GM19372 (cell line): ENCODE results near the gene SLC7A6OS.

Experiments
- ATAC-seq: cut with Tn5 transposase; IDR thresholded peaks from one replicate; pipeline ENCODE4 v1.9.1; 2021; ENCODE audit warnings: mild to moderate bottlenecking, low read depth, moderate library complexity; ENCODE audit not compliant: unreplicated experiment

SLC7A6OS gene

DNA sequence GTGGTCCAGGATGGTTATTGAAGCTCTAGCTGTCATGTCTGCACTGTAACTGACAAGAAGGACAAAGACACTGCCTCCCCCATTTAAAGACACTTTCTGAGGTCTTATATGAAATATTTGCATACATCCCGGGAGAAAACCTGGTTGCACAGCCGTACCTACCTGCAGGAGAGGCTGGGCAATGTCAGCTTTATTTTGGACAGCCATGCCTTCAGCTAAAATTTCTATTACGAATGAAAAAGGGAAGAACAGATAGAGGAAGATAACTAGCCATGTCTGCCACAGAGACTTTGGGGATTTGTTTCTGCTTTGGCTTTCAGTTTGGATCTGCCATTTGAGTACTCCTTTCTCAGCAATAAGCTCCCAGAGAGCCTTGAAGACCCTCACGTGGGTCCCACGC lies 27.4 kb downstream of the SLC7A6OS start:
- no peak for ATAC-seq

GRCh38 chr16:68282064-68282452 lies 28.7 kb downstream of the SLC7A6OS start:
- no peak for ATAC-seq

- no peak for ATAC-seq
Measured at GRCh38 chr16:68281368-68282063, 29.2 kb downstream of the SLC7A6OS start.

DNA sequence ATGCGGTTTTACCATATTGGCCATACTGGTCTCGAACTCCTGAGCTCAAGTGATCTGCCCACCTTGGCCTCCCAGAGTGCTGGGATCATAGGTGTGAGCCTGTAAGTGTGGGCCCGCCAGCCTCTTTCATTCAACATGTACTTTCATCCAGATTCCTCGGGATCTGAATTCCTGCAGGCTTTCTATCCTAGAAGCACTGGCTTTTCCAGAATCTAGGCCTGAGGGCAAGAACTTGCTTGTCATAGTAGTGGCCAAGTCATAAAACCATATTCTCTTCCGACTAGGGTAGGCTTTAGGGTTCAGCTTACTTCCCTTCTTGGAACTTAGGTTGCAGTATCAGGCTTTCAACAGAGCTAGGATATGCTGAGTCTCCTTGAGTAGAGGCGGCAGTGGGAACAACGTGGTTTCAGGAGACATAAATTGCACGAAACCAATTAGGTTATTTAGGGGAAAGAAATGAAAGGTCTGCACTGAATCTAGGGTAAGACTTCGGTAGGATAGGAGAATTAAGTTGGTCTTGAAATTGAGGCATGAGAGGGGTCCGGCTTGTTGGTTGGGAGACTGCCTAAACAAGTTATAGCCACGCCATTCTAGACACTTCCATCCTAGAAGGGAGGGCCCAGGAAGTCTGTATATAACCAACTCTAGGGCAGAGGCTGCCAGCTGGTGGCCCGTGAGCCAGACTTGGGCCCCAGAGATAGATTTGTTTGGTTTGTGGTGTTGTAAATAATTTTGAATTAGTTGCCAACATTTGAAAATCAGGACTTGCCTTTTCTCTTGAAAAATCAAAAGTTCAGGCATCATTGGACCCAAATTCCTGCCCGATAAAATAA lies 30.8 kb downstream of the SLC7A6OS start:
- no peak for ATAC-seq

DNA sequence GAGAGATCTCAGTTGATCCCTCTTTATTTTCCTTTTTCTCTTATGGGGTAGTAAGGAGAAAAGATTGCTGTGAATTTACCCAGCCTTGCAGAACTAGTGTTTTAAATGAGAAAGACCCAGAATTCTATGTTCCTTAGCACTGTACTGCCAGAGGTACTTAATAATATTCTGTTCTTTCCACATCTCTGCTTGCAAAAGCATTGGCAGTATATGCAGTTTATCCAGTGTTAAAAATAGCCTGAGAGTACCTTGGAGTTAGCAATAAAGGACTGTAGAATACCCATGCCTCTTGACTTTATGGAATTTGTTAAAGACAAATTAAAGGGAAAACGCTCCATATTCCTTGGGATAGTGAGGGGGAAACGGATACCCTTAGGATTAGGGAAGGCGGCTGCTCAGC lies 34.5 kb downstream of the SLC7A6OS start:
- no peak for ATAC-seq

DNA sequence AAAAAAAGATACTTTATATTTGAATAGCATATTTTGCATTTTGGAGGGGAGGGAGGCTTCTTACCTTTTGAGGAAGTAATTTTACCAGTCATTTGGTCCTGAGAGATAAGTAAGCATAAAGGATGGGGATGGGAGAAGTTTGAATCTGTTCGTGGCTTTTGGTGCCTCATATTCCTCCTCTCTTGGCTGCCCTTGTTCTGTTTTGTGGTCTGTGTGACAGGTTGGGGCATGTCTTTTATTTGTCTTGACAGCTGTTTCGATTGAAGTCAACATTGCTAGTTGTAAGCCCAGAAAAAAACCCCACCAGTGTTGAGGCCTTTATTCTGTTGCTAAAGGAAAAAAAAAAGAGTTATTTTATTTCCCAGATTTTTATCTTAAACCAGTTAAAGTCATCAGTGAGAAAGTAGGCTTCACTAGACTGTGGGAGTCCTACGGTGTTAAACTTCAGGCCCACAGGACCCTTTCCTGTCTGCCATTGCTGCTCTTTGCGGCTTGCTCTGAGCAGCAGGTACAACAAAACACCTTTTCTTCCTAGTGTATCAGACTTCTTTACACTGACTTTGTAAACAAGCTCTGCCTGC lies 35.0 kb downstream of the SLC7A6OS start:
- peak; percentile 68 for ATAC-seq

DNA sequence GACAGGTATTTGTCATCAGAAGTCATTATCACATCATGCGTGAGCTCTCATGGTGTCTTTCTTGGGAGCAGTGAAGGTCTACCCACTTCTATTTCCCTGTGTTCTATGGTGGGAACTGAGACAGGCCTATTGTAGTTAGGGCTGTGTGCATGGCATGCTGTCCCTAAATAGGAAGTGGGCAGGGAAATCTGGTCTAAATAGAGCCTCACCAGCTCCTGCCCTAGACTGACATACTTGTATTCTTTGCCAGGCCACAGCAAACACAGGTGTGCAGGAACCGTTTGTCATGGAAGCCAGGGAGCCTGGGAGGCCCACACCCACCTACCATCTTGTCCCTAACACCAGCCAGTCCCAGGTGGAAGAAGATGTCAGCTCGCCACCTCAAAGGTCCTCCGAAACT lies 36.3 kb downstream of the SLC7A6OS start:
- ATAC-seq: no peak

DNA sequence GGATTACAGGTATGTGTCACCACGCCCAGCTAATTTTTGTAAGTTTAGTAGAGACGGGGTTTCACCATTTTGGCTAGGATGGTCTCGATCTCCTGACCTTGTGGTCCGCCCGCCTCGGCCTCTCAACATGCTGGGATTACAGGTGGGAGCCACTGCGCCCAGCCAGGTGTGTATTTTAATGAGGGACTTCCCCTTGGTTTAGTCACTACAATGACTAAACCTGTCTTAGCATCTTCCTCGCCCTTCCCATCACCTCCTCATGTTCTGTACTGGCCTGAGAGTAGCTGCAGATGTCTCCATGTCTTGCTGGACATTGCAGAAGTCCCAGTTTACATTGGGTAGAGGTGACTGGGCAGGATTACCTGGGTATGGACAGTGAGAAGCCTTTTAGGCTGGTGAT lies 36.9 kb downstream of the SLC7A6OS start:
- no peak for ATAC-seq

GRCh38 chr16:68273459-68273858 lies 37.3 kb downstream of the SLC7A6OS start:
- ATAC-seq: no peak

- no peak for ATAC-seq
Measured at GRCh38 chr16:68272507-68273209, 38.1 kb downstream of the SLC7A6OS start.

DNA sequence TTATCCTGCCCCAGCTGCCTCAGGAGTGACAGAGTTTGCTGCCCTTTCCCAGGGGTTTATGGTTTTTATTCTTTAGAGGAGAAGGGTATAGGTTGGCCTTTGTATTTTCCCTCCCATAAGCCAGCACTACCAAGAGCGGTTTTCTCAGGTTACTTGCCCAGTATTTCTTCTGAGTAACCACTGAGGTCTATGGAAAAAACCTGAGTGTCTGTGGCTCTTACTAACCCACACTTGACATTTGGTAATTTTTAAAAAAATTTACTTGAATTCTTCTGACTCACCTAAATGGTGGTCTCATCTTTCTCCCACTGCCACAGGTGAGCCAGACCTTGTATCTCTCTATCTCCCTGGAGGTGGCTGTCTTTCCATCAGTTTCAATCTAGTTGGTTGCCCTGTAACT lies 40.4 kb downstream of the SLC7A6OS start:
- ATAC-seq: no peak

DNA sequence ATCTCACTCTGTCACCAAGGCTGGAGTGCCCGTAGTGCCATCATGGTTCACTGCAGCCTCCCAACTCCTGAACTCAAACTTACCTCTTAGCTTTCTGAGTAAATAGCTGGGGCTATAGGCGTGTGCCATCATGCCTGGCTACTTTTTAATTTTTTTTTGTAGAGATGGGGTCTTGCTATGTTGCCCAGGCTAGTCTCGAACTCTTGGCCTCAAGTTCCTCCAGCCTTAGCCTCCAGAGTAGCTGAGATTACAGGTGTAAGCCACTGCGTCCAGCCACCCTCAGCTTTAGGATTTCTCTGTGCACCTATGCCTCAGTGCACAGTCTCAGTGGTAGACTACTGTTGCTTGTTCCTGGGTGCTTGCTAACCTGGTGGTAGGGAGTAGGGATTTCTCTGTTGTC lies 41.0 kb downstream of the SLC7A6OS start:
- no peak for ATAC-seq

GRCh38 chr16:68267612-68268405 lies 42.9 kb downstream of the SLC7A6OS start:
- ATAC-seq: no peak

GRCh38 chr16:68265078-68265920 lies 45.4 kb downstream of the SLC7A6OS start:
- peak; percentile 6 for ATAC-seq

- ATAC-seq: peak; percentile 58
Measured at GRCh38 chr16:68264128-68265077, 46.3 kb downstream of the SLC7A6OS start, which contains the start of gene SLC7A6. SLC7A6 (plus strand) TSS chr16:68264526; CDS start chr16:68274727, 10,201 bp downstream.

- no peak for ATAC-seq
Measured at GRCh38 chr16:68263559-68264127, 47.1 kb downstream of the SLC7A6OS start.

DNA sequence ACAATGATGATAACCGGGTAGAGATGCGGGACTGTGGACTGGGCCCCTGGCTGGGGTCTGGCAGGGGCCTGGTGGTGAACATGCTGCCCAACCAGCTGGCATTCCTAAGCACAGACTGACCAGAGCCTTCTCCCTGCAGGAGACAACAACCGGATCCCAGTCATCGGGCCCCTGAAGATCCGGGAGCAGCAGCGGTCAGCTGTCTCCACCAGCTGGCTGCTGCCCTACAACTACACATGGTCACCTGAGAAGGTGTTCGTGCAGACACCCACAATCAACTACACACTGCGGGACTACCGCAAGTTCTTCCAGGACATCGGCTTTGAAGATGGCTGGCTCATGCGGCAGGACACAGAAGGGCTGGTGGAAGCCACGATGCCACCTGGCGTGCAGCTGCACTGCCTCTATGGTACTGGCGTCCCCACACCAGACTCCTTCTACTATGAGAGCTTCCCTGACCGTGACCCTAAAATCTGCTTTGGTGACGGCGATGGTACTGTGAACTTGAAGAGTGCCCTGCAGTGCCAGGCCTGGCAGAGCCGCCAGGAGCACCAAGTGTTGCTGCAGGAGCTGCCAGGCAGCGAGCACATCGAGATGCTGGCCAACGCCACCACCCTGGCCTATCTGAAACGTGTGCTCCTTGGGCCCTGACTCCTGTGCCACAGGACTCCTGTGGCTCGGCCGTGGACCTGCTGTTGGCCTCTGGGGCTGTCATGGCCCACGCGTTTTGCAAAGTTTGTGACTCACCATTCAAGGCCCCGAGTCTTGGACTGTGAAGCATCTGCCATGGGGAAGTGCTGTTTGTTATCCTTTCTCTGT lies 51.5 kb downstream of the SLC7A6OS start:
- ATAC-seq: no peak
